Adrenal gland (tissue), 5 donors: Measurements from ENCODE around the gene ABCB9.

Experiments used
- POLR2A ChIP-seq, 2 donors: fragments of 450-650 bp; IDR thresholded peaks; one replicate each; pipeline ENCODE4 v1.6.1; 2017; ENCODE audit warnings: antibody characterized with exemption in 2 of 2, mild to moderate bottlenecking in 2 of 2, moderate library complexity in 1 of 2
- TF ChIP-seq, protein P1 (sequence below), 6 experiments: fragments of 450-650 bp in 4 of 6; fragments of 200-600 bp in 2 of 6; sonication (generic) in 1 of 6; IDR thresholded peaks; 1 replicate in 5 of 6; 2 replicates in 1 of 6; pipeline versions ENCODE4 v1.5.1 to v1.8.0; 2016 to 2021; ENCODE audit warnings: antibody characterized with exemption in 6 of 6, mild to moderate bottlenecking in 2 of 6, moderate library complexity in 1 of 6
- donor health status: DM: no; HTN: no; CAD: no.

DNA sequence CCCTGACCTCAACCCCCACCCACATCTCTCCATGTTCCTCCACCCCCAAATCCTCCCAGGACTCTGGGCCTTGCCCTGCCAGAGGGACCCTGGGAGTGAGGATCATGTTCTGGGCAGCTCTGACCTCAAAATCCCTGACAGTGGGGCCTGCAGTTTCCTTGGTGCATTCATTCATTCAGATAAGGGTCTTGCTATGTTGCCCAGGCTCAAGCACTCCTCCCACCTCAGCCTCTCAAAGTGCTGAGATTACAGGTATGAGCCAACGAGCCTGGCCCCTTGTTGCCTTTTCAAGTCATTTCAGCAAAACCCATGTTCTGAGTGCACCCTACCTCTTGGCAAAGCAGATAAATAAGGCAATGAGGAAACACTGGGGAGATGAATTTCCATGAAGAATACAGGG is 43.8 kb upstream of the ABCB9 start:
- TF ChIP-seq, protein P1, sequence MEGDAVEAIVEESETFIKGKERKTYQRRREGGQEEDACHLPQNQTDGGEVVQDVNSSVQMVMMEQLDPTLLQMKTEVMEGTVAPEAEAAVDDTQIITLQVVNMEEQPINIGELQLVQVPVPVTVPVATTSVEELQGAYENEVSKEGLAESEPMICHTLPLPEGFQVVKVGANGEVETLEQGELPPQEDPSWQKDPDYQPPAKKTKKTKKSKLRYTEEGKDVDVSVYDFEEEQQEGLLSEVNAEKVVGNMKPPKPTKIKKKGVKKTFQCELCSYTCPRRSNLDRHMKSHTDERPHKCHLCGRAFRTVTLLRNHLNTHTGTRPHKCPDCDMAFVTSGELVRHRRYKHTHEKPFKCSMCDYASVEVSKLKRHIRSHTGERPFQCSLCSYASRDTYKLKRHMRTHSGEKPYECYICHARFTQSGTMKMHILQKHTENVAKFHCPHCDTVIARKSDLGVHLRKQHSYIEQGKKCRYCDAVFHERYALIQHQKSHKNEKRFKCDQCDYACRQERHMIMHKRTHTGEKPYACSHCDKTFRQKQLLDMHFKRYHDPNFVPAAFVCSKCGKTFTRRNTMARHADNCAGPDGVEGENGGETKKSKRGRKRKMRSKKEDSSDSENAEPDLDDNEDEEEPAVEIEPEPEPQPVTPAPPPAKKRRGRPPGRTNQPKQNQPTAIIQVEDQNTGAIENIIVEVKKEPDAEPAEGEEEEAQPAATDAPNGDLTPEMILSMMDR (IDR thresholded peaks at IDR 0.05) = no peak
- no peak for TF ChIP-seq POLR2A (IDR thresholded peaks at IDR 0.05)
